ENCODE measurements around the gene CRNKL1.

GRCh38 chr20:19986419-19986818, 65.8 kb downstream of the CRNKL1 start:
- TF ChIP-seq, protein P1, sequence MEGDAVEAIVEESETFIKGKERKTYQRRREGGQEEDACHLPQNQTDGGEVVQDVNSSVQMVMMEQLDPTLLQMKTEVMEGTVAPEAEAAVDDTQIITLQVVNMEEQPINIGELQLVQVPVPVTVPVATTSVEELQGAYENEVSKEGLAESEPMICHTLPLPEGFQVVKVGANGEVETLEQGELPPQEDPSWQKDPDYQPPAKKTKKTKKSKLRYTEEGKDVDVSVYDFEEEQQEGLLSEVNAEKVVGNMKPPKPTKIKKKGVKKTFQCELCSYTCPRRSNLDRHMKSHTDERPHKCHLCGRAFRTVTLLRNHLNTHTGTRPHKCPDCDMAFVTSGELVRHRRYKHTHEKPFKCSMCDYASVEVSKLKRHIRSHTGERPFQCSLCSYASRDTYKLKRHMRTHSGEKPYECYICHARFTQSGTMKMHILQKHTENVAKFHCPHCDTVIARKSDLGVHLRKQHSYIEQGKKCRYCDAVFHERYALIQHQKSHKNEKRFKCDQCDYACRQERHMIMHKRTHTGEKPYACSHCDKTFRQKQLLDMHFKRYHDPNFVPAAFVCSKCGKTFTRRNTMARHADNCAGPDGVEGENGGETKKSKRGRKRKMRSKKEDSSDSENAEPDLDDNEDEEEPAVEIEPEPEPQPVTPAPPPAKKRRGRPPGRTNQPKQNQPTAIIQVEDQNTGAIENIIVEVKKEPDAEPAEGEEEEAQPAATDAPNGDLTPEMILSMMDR (IDR thresholded peaks at IDR 0.05), result no peak
- no peak for TF ChIP-seq POLR2A (IDR thresholded peaks at IDR 0.05)

All from prostate gland (tissue), 2 donors.